SK-N-SH treated with all-trans-retinoic acid at 6 μM for 48 hours (cell line): ENCODE data around the gene P3H1.

Experiments used
- ATAC-seq: fragments of 200-7000 bp; cut with Tn5 transposase; 3 replicates; pipeline ENCODE4 v1.9.1; 2020; ENCODE audit warnings: mild to moderate bottlenecking, moderate library complexity
- ARNTL ChIP-seq: fragments of 450-650 bp; formaldehyde crosslinking; IDR thresholded peaks from 2 replicates; pipeline ENCODE4 v1.5.0; 2020; ENCODE audit warnings: low read depth, mild to moderate bottlenecking, moderate library complexity, borderline replicate concordance
- BACH2 ChIP-seq: fragments of 250-450 bp; sonication (Bioruptor Pico); IDR thresholded peaks from 2 replicates; pipeline ENCODE4 v1.9.0; 2021; ENCODE audit warnings: mild to moderate bottlenecking, borderline replicate concordance
- CSDC2 ChIP-seq: fragments of 250-450 bp; sonication (Bioruptor Pico); IDR thresholded peaks from 2 replicates; pipeline ENCODE4 v1.5.0; 2020; ENCODE audit warnings: mild to moderate bottlenecking, moderate library complexity
- ESRRG ChIP-seq: fragments of 250-450 bp; sonication (Bioruptor Pico); IDR thresholded peaks from 2 replicates; pipeline ENCODE4 v1.6.1; 2021; ENCODE audit warnings: mild to moderate bottlenecking
- GLIS3 ChIP-seq: fragments of 250-450 bp; sonication (Bioruptor Pico); IDR thresholded peaks from 2 replicates; pipeline ENCODE4 v1.5.0; 2020; ENCODE audit warnings: mild to moderate bottlenecking, moderate library complexity
- OSR1 ChIP-seq: fragments of 250-450 bp; sonication (Bioruptor Pico); IDR thresholded peaks from 2 replicates; pipeline ENCODE4 v1.8.0; 2022; ENCODE audit warnings: moderate library complexity, mild to moderate bottlenecking, inconsistent platforms
- RARB ChIP-seq: fragments of 250-450 bp; sonication (Bioruptor Pico); IDR thresholded peaks from 2 replicates; pipeline ENCODE4 v1.8.0; 2021; ENCODE audit warnings: mild to moderate bottlenecking, moderate library complexity
- SNAI2 ChIP-seq: fragments of 250-450 bp; sonication (Bioruptor Pico); IDR thresholded peaks from 2 replicates; pipeline ENCODE4 v1.5.0; 2020; ENCODE audit warnings: mild to moderate bottlenecking, moderate library complexity
- TCF4 ChIP-seq: fragments of 250-450 bp; sonication (Bioruptor Pico); IDR thresholded peaks from 2 replicates; pipeline ENCODE4 v1.8.0; 2021; ENCODE audit warnings: mild to moderate bottlenecking, moderate library complexity, borderline replicate concordance
- TOX ChIP-seq: fragments of 250-450 bp; sonication (Bioruptor Pico); IDR thresholded peaks from 2 replicates; pipeline ENCODE4 v1.8.0; 2021; ENCODE audit warnings: mild to moderate bottlenecking, moderate library complexity, borderline replicate concordance
- ZFP3 ChIP-seq: fragments of 250-450 bp; sonication (Bioruptor Pico); IDR thresholded peaks from 2 replicates; pipeline ENCODE4 v1.5.0; 2020; ENCODE audit warnings: mild to moderate bottlenecking, moderate library complexity
- ZFP30 ChIP-seq: fragments of 450-650 bp; formaldehyde crosslinking; IDR thresholded peaks from 2 replicates; pipeline ENCODE4 v1.5.0; 2022; ENCODE audit warnings: mild to moderate bottlenecking, moderate library complexity
- ZNF70 ChIP-seq: fragments of 450-650 bp; formaldehyde crosslinking; IDR thresholded peaks from 2 replicates; pipeline ENCODE4 v1.5.0; 2020; ENCODE audit warnings: mild to moderate bottlenecking, moderate library complexity
- ZNF8 ChIP-seq: fragments of 450-650 bp; formaldehyde crosslinking; IDR thresholded peaks from 2 replicates; pipeline ENCODE4 v1.5.0; 2020; ENCODE audit warnings: mild to moderate bottlenecking, moderate library complexity
- TF ChIP-seq, protein P1 (sequence below): fragments of 250-450 bp; sonication (Bioruptor Pico); IDR thresholded peaks from 2 replicates; pipeline ENCODE4 v1.8.0; 2020; ENCODE audit warnings: mild to moderate bottlenecking, moderate library complexity, borderline replicate concordance
- TF ChIP-seq, protein P2 (sequence below): fragments of 250-450 bp; sonication (Bioruptor Pico); IDR thresholded peaks from 2 replicates; pipeline ENCODE4 v1.5.1; 2020; ENCODE audit warnings: low read depth, mild to moderate bottlenecking, moderate library complexity
- TF ChIP-seq, protein P3 (sequence below): fragments of 250-450 bp; sonication (Bioruptor Pico); IDR thresholded peaks from 2 replicates; pipeline ENCODE4 v1.5.1; 2021; ENCODE audit warnings: mild to moderate bottlenecking, moderate library complexity
- TF ChIP-seq, protein P4 (sequence below): fragments of 250-450 bp; sonication (Bioruptor Pico); IDR thresholded peaks from 2 replicates; pipeline ENCODE4 v1.5.0; 2020; ENCODE audit warnings: mild to moderate bottlenecking, moderate library complexity

The P3H1 gene

DNA sequence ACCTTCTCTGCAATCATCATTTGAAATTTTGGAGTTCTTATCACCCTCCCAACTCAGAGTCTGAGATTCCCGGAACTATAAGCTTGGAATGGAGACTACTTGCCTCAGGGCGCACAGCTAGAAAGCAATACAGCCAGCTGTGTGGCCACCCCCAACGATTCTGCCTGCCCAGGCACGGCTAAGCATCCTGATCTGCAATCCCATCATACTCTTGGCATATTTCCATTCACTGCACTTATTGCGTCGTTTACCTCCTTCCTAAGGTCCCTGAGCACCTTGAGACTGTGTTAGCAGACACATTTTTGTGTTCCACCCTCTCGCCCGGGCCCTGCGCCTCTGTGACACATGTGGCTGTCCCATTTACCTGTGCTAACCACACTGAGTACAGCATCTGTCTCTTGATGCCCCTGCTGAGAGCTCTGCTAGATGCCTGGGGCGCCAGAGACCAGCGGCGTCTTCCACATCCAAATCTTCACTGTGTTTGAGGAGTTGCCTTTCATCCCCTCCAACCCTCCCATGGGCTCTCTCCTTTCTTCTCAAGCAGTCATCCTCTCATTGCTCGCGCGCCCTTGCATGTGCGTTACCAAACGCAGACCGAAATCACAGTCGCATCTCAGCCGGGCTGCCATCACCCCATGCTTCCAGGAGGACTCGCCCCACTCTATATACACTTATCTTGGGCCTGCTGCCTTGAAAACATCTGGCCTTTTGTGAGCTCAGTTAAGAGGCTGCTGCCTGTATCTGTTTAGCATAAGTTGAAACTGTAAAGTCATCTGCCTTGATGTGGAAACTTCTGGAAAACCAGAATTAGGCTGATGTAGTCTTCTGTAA lies 23.3 kb downstream of the P3H1 start (continued):
- TF ChIP-seq, protein P1, sequence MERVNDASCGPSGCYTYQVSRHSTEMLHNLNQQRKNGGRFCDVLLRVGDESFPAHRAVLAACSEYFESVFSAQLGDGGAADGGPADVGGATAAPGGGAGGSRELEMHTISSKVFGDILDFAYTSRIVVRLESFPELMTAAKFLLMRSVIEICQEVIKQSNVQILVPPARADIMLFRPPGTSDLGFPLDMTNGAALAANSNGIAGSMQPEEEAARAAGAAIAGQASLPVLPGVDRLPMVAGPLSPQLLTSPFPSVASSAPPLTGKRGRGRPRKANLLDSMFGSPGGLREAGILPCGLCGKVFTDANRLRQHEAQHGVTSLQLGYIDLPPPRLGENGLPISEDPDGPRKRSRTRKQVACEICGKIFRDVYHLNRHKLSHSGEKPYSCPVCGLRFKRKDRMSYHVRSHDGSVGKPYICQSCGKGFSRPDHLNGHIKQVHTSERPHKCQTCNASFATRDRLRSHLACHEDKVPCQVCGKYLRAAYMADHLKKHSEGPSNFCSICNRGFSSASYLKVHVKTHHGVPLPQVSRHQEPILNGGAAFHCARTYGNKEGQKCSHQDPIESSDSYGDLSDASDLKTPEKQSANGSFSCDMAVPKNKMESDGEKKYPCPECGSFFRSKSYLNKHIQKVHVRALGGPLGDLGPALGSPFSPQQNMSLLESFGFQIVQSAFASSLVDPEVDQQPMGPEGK (CRISPR knock-in tag), result no peak
- no peak for TF ChIP-seq ZNF8

DNA sequence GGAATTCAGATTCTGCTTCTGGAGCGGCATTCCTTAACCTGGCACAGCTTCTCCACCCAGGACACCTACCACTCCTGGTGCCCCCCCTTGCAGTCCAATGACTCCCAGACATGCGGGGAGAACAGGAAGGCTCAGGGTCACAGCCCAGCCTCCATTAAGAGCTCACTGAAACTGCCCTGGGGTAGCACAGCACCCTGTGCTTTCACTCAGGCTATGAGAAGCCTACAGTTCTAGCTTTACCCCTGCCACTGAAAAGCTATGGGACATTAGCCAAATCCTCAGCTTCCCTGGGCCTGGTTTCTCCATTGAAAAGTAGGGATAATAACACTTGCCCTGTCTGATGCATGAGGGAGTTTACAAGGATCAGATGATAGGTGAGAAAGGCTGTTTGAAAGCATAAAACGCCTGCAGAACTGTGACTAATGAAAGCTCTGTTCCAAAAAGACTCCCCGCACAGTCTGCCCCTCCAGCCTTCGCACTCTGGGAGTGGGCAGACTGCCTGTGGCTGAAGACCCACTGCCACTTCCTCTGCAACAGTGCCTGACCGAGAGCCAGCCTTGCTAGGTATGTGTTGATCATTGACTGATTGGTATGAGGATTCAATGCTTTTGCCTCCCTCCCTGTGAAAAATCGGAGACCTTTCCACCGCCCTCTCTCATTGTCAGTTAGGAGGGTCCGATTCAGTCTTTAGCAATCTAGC lies 24.1 kb downstream of the P3H1 start:
- no peak for TF ChIP-seq GLIS3 (CRISPR knock-in tag)
- TF ChIP-seq, protein P2, sequence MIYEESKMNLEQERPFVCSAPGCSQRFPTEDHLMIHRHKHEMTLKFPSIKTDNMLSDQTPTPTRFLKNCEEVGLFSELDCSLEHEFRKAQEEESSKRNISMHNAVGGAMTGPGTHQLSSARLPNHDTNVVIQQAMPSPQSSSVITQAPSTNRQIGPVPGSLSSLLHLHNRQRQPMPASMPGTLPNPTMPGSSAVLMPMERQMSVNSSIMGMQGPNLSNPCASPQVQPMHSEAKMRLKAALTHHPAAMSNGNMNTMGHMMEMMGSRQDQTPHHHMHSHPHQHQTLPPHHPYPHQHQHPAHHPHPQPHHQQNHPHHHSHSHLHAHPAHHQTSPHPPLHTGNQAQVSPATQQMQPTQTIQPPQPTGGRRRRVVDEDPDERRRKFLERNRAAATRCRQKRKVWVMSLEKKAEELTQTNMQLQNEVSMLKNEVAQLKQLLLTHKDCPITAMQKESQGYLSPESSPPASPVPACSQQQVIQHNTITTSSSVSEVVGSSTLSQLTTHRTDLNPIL, result no peak
- no peak for TF ChIP-seq RARB
- TF ChIP-seq, protein P3, sequence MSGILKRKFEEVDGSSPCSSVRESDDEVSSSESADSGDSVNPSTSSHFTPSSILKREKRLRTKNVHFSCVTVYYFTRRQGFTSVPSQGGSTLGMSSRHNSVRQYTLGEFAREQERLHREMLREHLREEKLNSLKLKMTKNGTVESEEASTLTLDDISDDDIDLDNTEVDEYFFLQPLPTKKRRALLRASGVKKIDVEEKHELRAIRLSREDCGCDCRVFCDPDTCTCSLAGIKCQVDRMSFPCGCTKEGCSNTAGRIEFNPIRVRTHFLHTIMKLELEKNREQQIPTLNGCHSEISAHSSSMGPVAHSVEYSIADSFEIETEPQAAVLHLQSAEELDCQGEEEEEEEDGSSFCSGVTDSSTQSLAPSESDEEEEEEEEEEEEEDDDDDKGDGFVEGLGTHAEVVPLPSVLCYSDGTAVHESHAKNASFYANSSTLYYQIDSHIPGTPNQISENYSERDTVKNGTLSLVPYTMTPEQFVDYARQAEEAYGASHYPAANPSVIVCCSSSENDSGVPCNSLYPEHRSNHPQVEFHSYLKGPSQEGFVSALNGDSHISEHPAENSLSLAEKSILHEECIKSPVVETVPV, result no peak
- TF ChIP-seq ZNF70, result no peak
- no peak for TF ChIP-seq ESRRG (CRISPR knock-in tag)
- TF ChIP-seq, protein P1 (CRISPR knock-in tag), result no peak
- no peak for TF ChIP-seq OSR1 (CRISPR knock-in tag)
- TF ChIP-seq, protein P4, sequence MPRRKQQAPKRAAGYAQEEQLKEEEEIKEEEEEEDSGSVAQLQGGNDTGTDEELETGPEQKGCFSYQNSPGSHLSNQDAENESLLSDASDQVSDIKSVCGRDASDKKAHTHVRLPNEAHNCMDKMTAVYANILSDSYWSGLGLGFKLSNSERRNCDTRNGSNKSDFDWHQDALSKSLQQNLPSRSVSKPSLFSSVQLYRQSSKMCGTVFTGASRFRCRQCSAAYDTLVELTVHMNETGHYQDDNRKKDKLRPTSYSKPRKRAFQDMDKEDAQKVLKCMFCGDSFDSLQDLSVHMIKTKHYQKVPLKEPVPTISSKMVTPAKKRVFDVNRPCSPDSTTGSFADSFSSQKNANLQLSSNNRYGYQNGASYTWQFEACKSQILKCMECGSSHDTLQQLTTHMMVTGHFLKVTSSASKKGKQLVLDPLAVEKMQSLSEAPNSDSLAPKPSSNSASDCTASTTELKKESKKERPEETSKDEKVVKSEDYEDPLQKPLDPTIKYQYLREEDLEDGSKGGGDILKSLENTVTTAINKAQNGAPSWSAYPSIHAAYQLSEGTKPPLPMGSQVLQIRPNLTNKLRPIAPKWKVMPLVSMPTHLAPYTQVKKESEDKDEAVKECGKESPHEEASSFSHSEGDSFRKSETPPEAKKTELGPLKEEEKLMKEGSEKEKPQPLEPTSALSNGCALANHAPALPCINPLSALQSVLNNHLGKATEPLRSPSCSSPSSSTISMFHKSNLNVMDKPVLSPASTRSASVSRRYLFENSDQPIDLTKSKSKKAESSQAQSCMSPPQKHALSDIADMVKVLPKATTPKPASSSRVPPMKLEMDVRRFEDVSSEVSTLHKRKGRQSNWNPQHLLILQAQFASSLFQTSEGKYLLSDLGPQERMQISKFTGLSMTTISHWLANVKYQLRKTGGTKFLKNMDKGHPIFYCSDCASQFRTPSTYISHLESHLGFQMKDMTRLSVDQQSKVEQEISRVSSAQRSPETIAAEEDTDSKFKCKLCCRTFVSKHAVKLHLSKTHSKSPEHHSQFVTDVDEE, result no peak
- no peak for TF ChIP-seq ZNF8
- no peak for ATAC-seq

DNA sequence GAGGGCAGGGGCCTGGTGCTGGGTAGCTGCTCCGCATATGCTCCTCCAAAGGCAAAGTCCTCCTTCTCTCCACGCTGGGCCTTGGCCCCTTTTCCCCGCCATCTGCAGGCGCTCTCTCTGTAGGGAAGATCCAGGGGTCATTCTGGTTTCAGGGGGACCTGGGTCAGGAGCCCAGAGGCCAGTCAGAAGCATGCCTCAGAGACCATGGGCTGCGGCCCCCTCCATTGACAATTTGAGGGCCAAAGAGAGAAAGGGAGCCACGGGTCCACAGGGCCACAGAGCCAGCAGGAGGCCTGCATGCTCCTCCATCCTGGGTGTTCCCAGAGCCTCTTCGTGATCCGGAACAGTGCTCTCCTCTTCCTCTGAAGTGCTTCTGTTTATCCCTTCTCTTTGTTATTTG lies 24.7 kb downstream of the P3H1 start:
- no peak for ATAC-seq
- TF ChIP-seq, protein P3, result no peak
- TF ChIP-seq OSR1 (CRISPR knock-in tag) (no peak), SNAI2 (CRISPR knock-in tag) (no peak), GLIS3 (CRISPR knock-in tag) (no peak), ZFP3 (no peak), BACH2 (CRISPR knock-in tag) (no peak), ZFP30 (CRISPR knock-in tag) (no peak), ARNTL (CRISPR knock-in tag) (no peak), CSDC2 (CRISPR knock-in tag) (no peak), ESRRG (CRISPR knock-in tag) (no peak), ZNF70 (no peak), TOX (CRISPR knock-in tag) (no peak), TCF4 (no peak)
- TF ChIP-seq, protein P4, result no peak
- TF ChIP-seq, protein P2, result no peak
